ENCODE results near the gene FBXO4. TPM values are rescaled to one million over a fixed set of nuclear protein-coding genes. Genes with fewer than 3 reads are reported as not detected.

FBXO4 gene
- total and polyA plus RNA-seq, 2 donors (not counting 1 experiment from before 2014, with no cell fraction given), result 7.6 to 17.9 TPM

DNA sequence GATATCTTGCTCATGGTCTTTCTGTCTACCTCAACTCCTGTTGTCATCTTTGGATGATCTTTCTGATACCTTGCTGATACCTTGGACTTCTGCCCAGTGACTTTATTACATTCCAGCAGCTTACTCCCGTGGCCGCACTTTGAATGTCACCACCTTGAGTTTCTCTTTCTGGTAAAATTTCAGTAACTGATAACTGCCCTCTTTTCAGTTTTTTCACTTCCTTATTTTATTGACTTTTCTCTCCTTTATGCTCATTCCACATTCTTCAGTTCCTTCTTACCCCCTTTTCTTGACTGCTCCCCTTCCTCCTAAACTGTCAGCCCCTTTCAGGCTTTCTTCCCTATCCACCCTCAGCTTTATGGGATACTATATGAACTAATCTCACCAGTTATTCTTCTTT lies 7.0 kb upstream of the FBXO4 start:
- Histone ChIP-seq H3K27me3 (replicated peaks in 1 of 4; ENCODE audit: control extremely low read depth in 1 of 4, control insufficient read depth in 3 of 4, insufficient read depth in 4 of 4, low read length in 3 of 4) (no peaks in the 10 kb centered on the region), H3K4me2 (replicated peaks; ENCODE audit: low read depth, low read length, poor library complexity, severe bottlenecking) (no peak overlapping the region), H3K36me3 (replicated peaks in 1 of 2; ENCODE audit: control extremely low read depth in 1 of 2, control insufficient read depth in 1 of 2, extremely low read depth in 1 of 2, insufficient read depth in 2 of 2, low read length in 1 of 2) (peaks cover 9 to 54% of the 10 kb centered on the region in 2 experiments), H3K27ac (ENCODE audit: low read length in 2 of 2) (peak overlapping the region in 1 of 2 donors; percentile 61), H3K4me3 (ENCODE audit: control extremely low read depth in 1 of 5, extremely low read depth in 1 of 5, insufficient read depth in 1 of 5, low read depth in 2 of 5, low read length in 4 of 5) (no peak overlapping the region), H3K4me1 (ENCODE audit: control insufficient read depth in 2 of 2, insufficient read depth in 2 of 2, low read length in 2 of 2) (peaks cover 0 to 5% of the 10 kb centered on the region in 2 donors), H3K9ac (ENCODE audit: low read length) (no peak overlapping the region), H3K79me2 (ENCODE audit: control insufficient read depth, insufficient read depth, low read length) (peaks cover 4% of the 10 kb centered on the region), H2AFZ (ENCODE audit: insufficient read depth, low read depth, low read length, poor library complexity, severe bottlenecking) (no peak overlapping the region), H4K20me1 (ENCODE audit: control insufficient read depth, insufficient read depth, low read length, poor library complexity, severe bottlenecking) (no peaks in the 10 kb centered on the region), H3K9me3 (ENCODE audit: control extremely low read depth in 1 of 3, control insufficient read depth in 2 of 3, insufficient read depth in 1 of 3, low read length in 2 of 3) (no peaks in the 10 kb centered on the region)
- POLR2A ChIA-PET, result no interaction called here
- Mint-ChIP-seq H3K4me1 (peaks cover 18% of the 10 kb centered on the region), H3K9me3 (ENCODE audit: insufficient read depth) (no peaks in the 10 kb centered on the region), H3K4me3 (no peak overlapping the region), H3K27me3 (no peaks in the 10 kb centered on the region), H3K27ac (no peak overlapping the region)
- intact Hi-C loops (cut with micrococcal nuclease), result no loop called here
- no peak for ATAC-seq (ENCODE audit: low read depth)
- DNase-seq, result no peak
- TF ChIP-seq EZH2 (IDR thresholded peaks at IDR 0.05; ENCODE audit: borderline replicate concordance, insufficient read depth, low read depth, low read length, poor library complexity, severe bottlenecking), result no peak
- TF ChIP-seq, protein P1, sequence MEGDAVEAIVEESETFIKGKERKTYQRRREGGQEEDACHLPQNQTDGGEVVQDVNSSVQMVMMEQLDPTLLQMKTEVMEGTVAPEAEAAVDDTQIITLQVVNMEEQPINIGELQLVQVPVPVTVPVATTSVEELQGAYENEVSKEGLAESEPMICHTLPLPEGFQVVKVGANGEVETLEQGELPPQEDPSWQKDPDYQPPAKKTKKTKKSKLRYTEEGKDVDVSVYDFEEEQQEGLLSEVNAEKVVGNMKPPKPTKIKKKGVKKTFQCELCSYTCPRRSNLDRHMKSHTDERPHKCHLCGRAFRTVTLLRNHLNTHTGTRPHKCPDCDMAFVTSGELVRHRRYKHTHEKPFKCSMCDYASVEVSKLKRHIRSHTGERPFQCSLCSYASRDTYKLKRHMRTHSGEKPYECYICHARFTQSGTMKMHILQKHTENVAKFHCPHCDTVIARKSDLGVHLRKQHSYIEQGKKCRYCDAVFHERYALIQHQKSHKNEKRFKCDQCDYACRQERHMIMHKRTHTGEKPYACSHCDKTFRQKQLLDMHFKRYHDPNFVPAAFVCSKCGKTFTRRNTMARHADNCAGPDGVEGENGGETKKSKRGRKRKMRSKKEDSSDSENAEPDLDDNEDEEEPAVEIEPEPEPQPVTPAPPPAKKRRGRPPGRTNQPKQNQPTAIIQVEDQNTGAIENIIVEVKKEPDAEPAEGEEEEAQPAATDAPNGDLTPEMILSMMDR (IDR thresholded peaks at IDR 0.05), result no peak
- 78% methylated on average over 2 of the region's 2 CpGs for WGBS (ENCODE audit: insufficient coverage)
- CTCF ChIA-PET, result no interaction called here

DNA sequence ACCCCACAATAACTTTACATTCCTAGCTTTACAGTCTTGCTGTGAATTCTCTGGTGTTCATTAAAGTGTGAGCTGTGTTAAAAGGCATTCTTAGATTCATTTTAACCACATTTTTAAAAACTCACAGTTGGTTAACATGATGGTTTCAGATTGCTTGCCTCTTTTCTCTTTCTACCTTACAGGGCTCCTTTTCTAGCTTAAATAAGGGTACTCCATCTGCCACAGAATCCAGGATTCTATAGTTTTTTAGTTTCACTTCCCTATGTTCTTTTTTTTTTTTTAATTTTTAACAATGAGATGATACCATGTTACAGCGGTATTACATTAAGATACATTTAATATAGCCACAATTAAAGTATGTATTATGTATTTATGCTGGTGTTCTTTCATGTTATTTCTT lies 3.9 kb upstream of the FBXO4 start:
- WGBS (ENCODE audit: insufficient coverage), result no CpG with 5 or more reads among the region's 1 CpG
- no peaks in the 10 kb centered on the region for H4K20me1 ChIP-seq (ENCODE audit: control insufficient read depth, insufficient read depth, low read length, poor library complexity, severe bottlenecking)
- no peak overlapping the region for H2AFZ ChIP-seq (ENCODE audit: insufficient read depth, low read depth, low read length, poor library complexity, severe bottlenecking)
- peaks cover 27% of the 10 kb centered on the region for H3K4me1 Mint-ChIP-seq
- no peak overlapping the region for H3K4me3 ChIP-seq (ENCODE audit: control extremely low read depth in 1 of 5, extremely low read depth in 1 of 5, insufficient read depth in 1 of 5, low read depth in 2 of 5, low read length in 4 of 5)
- no peaks in the 10 kb centered on the region for H3K27me3 Mint-ChIP-seq
- H3K9me3 Mint-ChIP-seq (ENCODE audit: insufficient read depth), result no peaks in the 10 kb centered on the region
- no peak overlapping the region for H3K27ac Mint-ChIP-seq
- no peak overlapping the region for H3K9ac ChIP-seq (ENCODE audit: low read length)
- CTCF ChIA-PET, result interaction anchor here (0.6 to 1.3 kb wide), 2 partner anchors 50 to 664 kb away, joined by 3 read pairs; partner anchors contain the start of gene OXCT1
- peaks cover 17 to 18% of the 10 kb centered on the region in 2 donors for H3K4me1 ChIP-seq (ENCODE audit: control insufficient read depth in 2 of 2, insufficient read depth in 2 of 2, low read length in 2 of 2)
- H3K36me3 ChIP-seq (replicated peaks in 1 of 2; ENCODE audit: control extremely low read depth in 1 of 2, control insufficient read depth in 1 of 2, extremely low read depth in 1 of 2, insufficient read depth in 2 of 2, low read length in 1 of 2), result peaks cover 4 to 31% of the 10 kb centered on the region in 2 experiments
- H3K4me3 Mint-ChIP-seq, result no peak overlapping the region
- no peaks in the 10 kb centered on the region for H3K9me3 ChIP-seq (ENCODE audit: control extremely low read depth in 1 of 3, control insufficient read depth in 2 of 3, insufficient read depth in 1 of 3, low read length in 2 of 3)
- peak overlapping the region in 1 of 2 donors; percentile 26 for H3K27ac ChIP-seq (ENCODE audit: low read length in 2 of 2)
- POLR2A ChIA-PET, result interaction anchor here (0.7 kb wide), 1 partner anchor 51 kb away, joined by 5 read pairs; the partner anchor contains the start of gene OXCT1
- H3K27me3 ChIP-seq (replicated peaks in 1 of 4; ENCODE audit: control extremely low read depth in 1 of 4, control insufficient read depth in 3 of 4, insufficient read depth in 4 of 4, low read length in 3 of 4), result no peaks in the 10 kb centered on the region
- intact Hi-C loops (cut with micrococcal nuclease), result loop anchor here (5.0 to 10.0 kb wide), 3 partner anchors 1089 to 1634 kb away; partner anchors contain the start of gene PAIP1
- no peak for ATAC-seq (ENCODE audit: low read depth)
- TF ChIP-seq, protein P1 (IDR thresholded peaks at IDR 0.05), result no peak
- no peak for TF ChIP-seq EZH2 (IDR thresholded peaks at IDR 0.05; ENCODE audit: borderline replicate concordance, insufficient read depth, low read depth, low read length, poor library complexity, severe bottlenecking)
- no peak for DNase-seq
- peaks cover 4% of the 10 kb centered on the region for H3K79me2 ChIP-seq (ENCODE audit: control insufficient read depth, insufficient read depth, low read length)
- H3K4me2 ChIP-seq (replicated peaks; ENCODE audit: low read depth, low read length, poor library complexity, severe bottlenecking), result no peak overlapping the region
